Trophoblast cell (in vitro differentiated cells and primary cell): Measurements from ENCODE around the gene PLXNA2.
A peak's percentile ranks its signal among the peaks of the same experiment; 100 is the strongest.

Experiments used
- DNase-seq, 2 donors: peaks; one replicate each; pipeline ENCODE4 v3.0.0-alpha.2; 2016
- H2AFZ ChIP-seq: 2 replicates; pipeline ENCODE4 v1.6.1; 2013; ENCODE audit warnings: low read length, moderate library complexity, mild to moderate bottlenecking; ENCODE audit not compliant: insufficient read depth, poor library complexity
- H2AK5ac ChIP-seq: 2 replicates; pipeline ENCODE4 v1.6.1; 2013; ENCODE audit warnings: mild to moderate bottlenecking, low read length
- H2BK120ac ChIP-seq: 2 replicates; pipeline ENCODE4 v1.6.1; 2013; ENCODE audit warnings: low read length, mild to moderate bottlenecking, moderate library complexity; ENCODE audit not compliant: insufficient read depth, poor library complexity
- H2BK12ac ChIP-seq: 2 replicates; pipeline ENCODE4 v1.6.1; 2013; ENCODE audit warnings: mild to moderate bottlenecking, low read length, moderate library complexity
- H2BK5ac ChIP-seq: 2 replicates; pipeline ENCODE4 v1.6.1; 2013; ENCODE audit warnings: low read length, low read depth, moderate library complexity, mild to moderate bottlenecking; ENCODE audit not compliant: poor library complexity
- H3K14ac ChIP-seq: 2 replicates; pipeline ENCODE4 v1.6.1; 2013; ENCODE audit warnings: mild to moderate bottlenecking, low read length
- H3K18ac ChIP-seq: 2 replicates; pipeline ENCODE4 v1.6.1; 2013; ENCODE audit warnings: mild to moderate bottlenecking, low read length
- H3K23ac ChIP-seq: 2 replicates; pipeline ENCODE4 v1.6.1; 2013; ENCODE audit warnings: low read length
- H3K27ac ChIP-seq: 2 replicates; pipeline ENCODE4 v1.5.1; 2013; ENCODE audit warnings: low read depth, mild to moderate bottlenecking, inconsistent platforms, low read length, moderate library complexity
- H3K27me3 ChIP-seq: 2 replicates; pipeline ENCODE4 v1.6.1; 2013; ENCODE audit warnings: inconsistent platforms, mild to moderate bottlenecking, low read length, moderate library complexity; ENCODE audit not compliant: insufficient read depth
- H3K36me3 ChIP-seq, 2 experiments: 1 replicate in 1 of 2; 2 replicates in 1 of 2; pipeline ENCODE4 v1.6.1; 2013; ENCODE audit warnings: low read length in 2 of 2, mild to moderate bottlenecking in 2 of 2, moderate library complexity in 1 of 2; ENCODE audit not compliant: insufficient read depth in 2 of 2, control insufficient read depth in 1 of 2
- H3K4ac ChIP-seq: 2 replicates; pipeline ENCODE4 v1.6.1; 2013; ENCODE audit warnings: low read depth, mild to moderate bottlenecking, low read length, moderate library complexity
- H3K4me1 ChIP-seq, 2 experiments: 1 replicate in 1 of 2; 2 replicates in 1 of 2; pipeline ENCODE4 v1.6.1; 2013; ENCODE audit warnings: low read length in 2 of 2, mild to moderate bottlenecking in 2 of 2, moderate library complexity in 1 of 2; ENCODE audit not compliant: insufficient read depth in 2 of 2, control insufficient read depth in 1 of 2
- H3K4me2 ChIP-seq: 2 replicates; pipeline ENCODE4 v1.6.1; 2013; ENCODE audit warnings: inconsistent platforms, mild to moderate bottlenecking, low read length, moderate library complexity
- H3K4me3 ChIP-seq: 2 replicates; pipeline ENCODE4 v1.5.1; 2013; ENCODE audit warnings: mild to moderate bottlenecking, low read depth, low read length, inconsistent platforms
- H3K79me1 ChIP-seq: one replicate; pipeline ENCODE4 v1.6.1; 2013; ENCODE audit warnings: low read length
- H3K79me2 ChIP-seq: 2 replicates; pipeline ENCODE4 v1.6.1; 2013; ENCODE audit warnings: low read length, mild to moderate bottlenecking; ENCODE audit not compliant: control insufficient read depth, insufficient read depth, poor library complexity
- H3K9ac ChIP-seq: 2 replicates; pipeline ENCODE4 v1.6.1; 2013; ENCODE audit warnings: mild to moderate bottlenecking, low read length
- H3K9me3 ChIP-seq: 2 replicates; pipeline ENCODE4 v1.6.1; 2013; ENCODE audit warnings: low read depth, mild to moderate bottlenecking, control low read depth, inconsistent platforms, low read length; ENCODE audit not compliant: insufficient read depth
- H4K12ac ChIP-seq: 2 replicates; pipeline ENCODE4 v1.6.1; 2013; ENCODE audit warnings: low read depth, mild to moderate bottlenecking, low read length, moderate library complexity
- H4K8ac ChIP-seq: 2 replicates; pipeline ENCODE4 v1.6.1; 2013; ENCODE audit warnings: low read depth, mild to moderate bottlenecking, low read length, moderate library complexity
- H4K91ac ChIP-seq: one replicate; pipeline ENCODE4 v1.6.1; 2013; ENCODE audit warnings: low read depth, mild to moderate bottlenecking, low read length, moderate library complexity
- WGBS: extraction: QIAGEN DNeasy Blood & Tissue Kit; methylation state at CpG from one replicate; pipeline ENCODE4 v1.1.7; 2013; ENCODE audit warnings: missing lambda C conversion rate; ENCODE audit not compliant: insufficient read length, insufficient coverage; ENCODE audit errors: extremely low coverage; 5-methylcytosine and 5-hydroxymethylcytosine counted together

The PLXNA2 gene

DNA sequence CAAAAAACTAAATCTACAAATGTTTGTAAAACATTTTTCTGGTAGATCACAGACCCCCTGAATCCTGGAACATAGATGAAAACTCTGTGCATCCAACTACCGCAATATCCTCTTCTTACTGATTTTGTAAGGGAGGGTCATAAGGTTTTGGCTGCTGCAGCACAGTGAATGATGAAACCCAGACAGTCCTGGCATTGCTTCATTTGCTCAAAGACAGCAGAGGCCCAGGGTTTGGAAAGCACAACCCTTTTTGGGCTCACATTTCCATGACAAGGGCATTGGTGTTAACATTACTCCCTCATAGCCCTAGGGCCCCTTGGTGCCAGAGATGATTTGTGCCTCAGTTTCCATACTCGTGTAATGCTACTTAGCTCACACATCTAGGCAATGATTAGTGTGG is 51.2 kb downstream of the PLXNA2 start:
- Histone ChIP-seq H3K4me2 (no peak overlapping the region), H3K9me3 (no peaks in the 10 kb centered on the region), H4K8ac (no peak overlapping the region), H3K79me2 (peaks cover 2% of the 10 kb centered on the region), H2AFZ (no peak overlapping the region), H3K4me1 (peaks cover 16 to 19% of the 10 kb centered on the region in 2 experiments), H3K36me3 (peaks cover 5 to 28% of the 10 kb centered on the region in 2 experiments), H4K12ac (no peak overlapping the region), H2BK120ac (no peak overlapping the region), H3K79me1 (peaks cover 11% of the 10 kb centered on the region), H2BK12ac (no peak overlapping the region), H3K9ac (no peak overlapping the region), H3K27me3 (no peaks in the 10 kb centered on the region), H3K27ac (no peak overlapping the region), H3K14ac (no peak overlapping the region), H2BK5ac (no peak overlapping the region), H3K4me3 (no peak overlapping the region), H2AK5ac (no peak overlapping the region), H3K23ac (no peak overlapping the region), H3K18ac (no peak overlapping the region), H3K4ac (no peak overlapping the region), H4K91ac (no peak overlapping the region)
- no peak for DNase-seq
- WGBS, result no CpG with 5 or more reads among the region's 2 CpGs

GRCh38 chr1:208190784-208191183 is 53.4 kb downstream of the PLXNA2 start:
- H2AFZ ChIP-seq, result no peak overlapping the region
- H3K18ac ChIP-seq, result no peak overlapping the region
- no peak overlapping the region for H3K4ac ChIP-seq
- DNase-seq, result no peak
- H4K12ac ChIP-seq, result no peak overlapping the region
- no peak overlapping the region for H4K8ac ChIP-seq
- no peak overlapping the region for H3K27ac ChIP-seq
- no peak overlapping the region for H3K14ac ChIP-seq
- no peak overlapping the region for H3K23ac ChIP-seq
- H3K79me2 ChIP-seq, result peaks cover 2% of the 10 kb centered on the region
- no peak overlapping the region for H3K9ac ChIP-seq
- peak overlapping the region; percentile 28 for H2BK12ac ChIP-seq
- H2BK5ac ChIP-seq, result no peak overlapping the region
- peaks cover 5 to 23% of the 10 kb centered on the region in 2 experiments for H3K36me3 ChIP-seq
- no peak overlapping the region for H2BK120ac ChIP-seq
- H3K4me2 ChIP-seq, result no peak overlapping the region
- no peak overlapping the region for H4K91ac ChIP-seq
- H2AK5ac ChIP-seq, result no peak overlapping the region
- WGBS, result no CpG with 5 or more reads among the region's 4 CpGs
- no peak overlapping the region for H3K4me3 ChIP-seq
- H3K9me3 ChIP-seq, result no peaks in the 10 kb centered on the region
- no peaks in the 10 kb centered on the region for H3K27me3 ChIP-seq
- H3K79me1 ChIP-seq, result peaks cover 14% of the 10 kb centered on the region
- H3K4me1 ChIP-seq, result peaks cover 17 to 21% of the 10 kb centered on the region in 2 experiments

DNA sequence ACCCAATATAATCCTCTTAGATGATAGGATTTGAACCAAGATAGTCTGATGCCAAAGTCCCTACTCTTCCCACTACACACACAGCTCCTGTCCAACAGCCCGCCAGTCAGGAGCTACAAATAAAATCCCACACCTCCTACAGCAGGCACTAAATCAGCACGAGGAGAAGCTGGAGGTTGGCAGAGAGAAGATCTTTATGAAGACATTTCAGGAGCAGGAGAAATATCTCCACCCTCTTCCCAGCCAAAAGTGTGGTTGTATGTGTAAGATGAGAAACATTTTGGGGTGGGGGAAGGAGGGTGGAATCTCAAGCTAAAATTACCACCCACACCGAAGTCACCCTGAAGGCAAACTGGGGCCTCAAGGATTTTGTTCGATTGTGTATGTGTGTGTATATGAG is 54.5 kb downstream of the PLXNA2 start:
- peak overlapping the region; percentile 71 for H2BK12ac ChIP-seq
- DNase-seq, result no peak
- peak overlapping the region; percentile 68 for H2BK120ac ChIP-seq
- peaks cover 4% of the 10 kb centered on the region for H3K79me2 ChIP-seq
- peak overlapping the region; percentile 74 for H3K14ac ChIP-seq
- no peak overlapping the region for H3K4ac ChIP-seq
- H4K91ac ChIP-seq, result peak overlapping the region; percentile 75
- H3K9me3 ChIP-seq, result no peaks in the 10 kb centered on the region
- no CpG with 5 or more reads among the region's 4 CpGs for WGBS
- peaks cover 22 to 25% of the 10 kb centered on the region in 2 experiments for H3K4me1 ChIP-seq
- no peaks in the 10 kb centered on the region for H3K27me3 ChIP-seq
- H3K4me3 ChIP-seq, result no peak overlapping the region
- H3K36me3 ChIP-seq, result peaks cover 5 to 21% of the 10 kb centered on the region in 2 experiments
- no peak overlapping the region for H3K9ac ChIP-seq
- H2BK5ac ChIP-seq, result peak overlapping the region; percentile 54
- H3K23ac ChIP-seq, result no peak overlapping the region
- H3K4me2 ChIP-seq, result no peak overlapping the region
- peak overlapping the region; percentile 59 for H3K27ac ChIP-seq
- no peak overlapping the region for H2AFZ ChIP-seq
- no peak overlapping the region for H4K12ac ChIP-seq
- peak overlapping the region; percentile 65 for H2AK5ac ChIP-seq
- peak overlapping the region; percentile 59 for H3K18ac ChIP-seq
- H3K79me1 ChIP-seq, result peaks cover 18% of the 10 kb centered on the region
- H4K8ac ChIP-seq, result no peak overlapping the region

GRCh38 chr1:208189183-208189582 is 55.0 kb downstream of the PLXNA2 start:
- no peaks in the 10 kb centered on the region for H3K27me3 ChIP-seq
- peak overlapping the region; percentile 59 for H3K27ac ChIP-seq
- no peak overlapping the region for H4K12ac ChIP-seq
- peaks cover 4% of the 10 kb centered on the region for H3K79me2 ChIP-seq
- H3K18ac ChIP-seq, result no peak overlapping the region
- no peak overlapping the region for H2BK120ac ChIP-seq
- H4K8ac ChIP-seq, result no peak overlapping the region
- H3K23ac ChIP-seq, result no peak overlapping the region
- H3K4ac ChIP-seq, result peak overlapping the region; percentile 24
- H3K36me3 ChIP-seq, result peaks cover 5 to 21% of the 10 kb centered on the region in 2 experiments
- no peak overlapping the region for H2BK12ac ChIP-seq
- H3K4me2 ChIP-seq, result no peak overlapping the region
- H3K4me3 ChIP-seq, result no peak overlapping the region
- peaks cover 23 to 30% of the 10 kb centered on the region in 2 experiments for H3K4me1 ChIP-seq
- H4K91ac ChIP-seq, result peak overlapping the region; percentile 78
- peaks cover 18% of the 10 kb centered on the region for H3K79me1 ChIP-seq
- no CpG with 5 or more reads among the region's 2 CpGs for WGBS
- H2AFZ ChIP-seq, result no peak overlapping the region
- DNase-seq, result peak; percentile 67 to 73
- H2AK5ac ChIP-seq, result no peak overlapping the region
- no peak overlapping the region for H2BK5ac ChIP-seq
- no peak overlapping the region for H3K9ac ChIP-seq
- no peaks in the 10 kb centered on the region for H3K9me3 ChIP-seq
- no peak overlapping the region for H3K14ac ChIP-seq
